ENCODE data around the gene ADK. TPM values are rescaled to one million over a fixed set of nuclear protein-coding genes. Genes with fewer than 3 reads are reported as not detected.

The ADK gene
- total and polyA plus RNA-seq, 2 of the 13 experiments (the other 11 are each of a cell fraction or from before 2014, with no cell fraction given) = 48.6 to 79.1 TPM

DNA sequence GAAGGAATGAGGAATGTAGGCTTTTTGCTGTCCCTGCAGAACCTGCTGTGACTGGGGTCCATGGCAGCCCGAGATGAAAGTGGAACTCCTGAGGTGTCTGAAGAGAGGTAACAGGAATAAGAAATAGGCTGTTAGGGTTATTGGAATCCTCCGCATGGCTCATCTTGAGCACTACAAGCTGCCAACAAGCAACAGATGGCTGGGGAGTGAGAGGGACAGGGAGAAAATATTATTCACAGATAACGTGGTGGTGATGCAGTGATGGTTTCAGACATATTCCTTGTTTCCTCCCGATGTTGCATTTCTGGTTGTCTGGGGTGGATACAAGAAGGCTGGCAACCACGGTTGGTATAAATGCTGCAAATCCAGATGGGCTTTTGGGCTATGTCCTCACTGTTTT, 46.5 kb upstream of the ADK start:
- H3K4me2 ChIP-seq (ENCODE audit: low read depth, low read length) = no peak overlapping the region
- no peak overlapping the region for H3K4me3 ChIP-seq (replicated peaks in 1 of 3; ENCODE audit: insufficient read depth in 1 of 3, low read depth in 2 of 3, low read length in 3 of 3)
- no TSS peak for BruUV-seq (replicated peaks)
- WGBS (ENCODE audit: low lambda C conversion rate) = over 99% methylated on average over 5 of the region's 5 CpGs
- H2AFZ ChIP-seq (ENCODE audit: low read length) = no peak overlapping the region
- no peaks in the 10 kb centered on the region for H3K79me2 ChIP-seq (ENCODE audit: insufficient read depth, low read length)
- no peaks in the 10 kb centered on the region for H3K4me1 ChIP-seq (ENCODE audit: insufficient read depth, low read length)
- H3K27me3 ChIP-seq (ENCODE audit: control insufficient read depth in 1 of 2, insufficient read depth in 2 of 2, low read length in 2 of 2) = no peaks in the 10 kb centered on the region
- H3K9ac ChIP-seq (ENCODE audit: insufficient read depth, low read depth, low read length) = no peak overlapping the region
- DNase-seq (ENCODE audit: low spot score) (no peak), FAIRE-seq (no peak), ATAC-seq (no peak)
- no peaks in the 10 kb centered on the region for H4K20me1 ChIP-seq (ENCODE audit: insufficient read depth, low read length)
- peaks cover 17 to 64% of the 10 kb centered on the region in 2 experiments for H3K36me3 ChIP-seq (replicated peaks in 1 of 2; ENCODE audit: control insufficient read depth in 1 of 2, insufficient read depth in 2 of 2, low read length in 2 of 2)
- intact Hi-C loops (cut with micrococcal nuclease; ENCODE audit: unreplicated experiment) = no loop called here
- ChIA-PET POLR2A (no interaction called here), CTCF (ENCODE audit: low intra/inter-chr PET ratio, low total read pairs) (no interaction called here)
- H3K27ac ChIP-seq (ENCODE audit: extremely low read length, insufficient read depth, low read length) = no peak overlapping the region
- no peak for TF ChIP-seq ZFP91 (CRISPR knock-in tag; IDR thresholded peaks at IDR 0.05; ENCODE audit: borderline replicate concordance)
- TF ChIP-seq ZBTB3 (CRISPR knock-in tag; IDR thresholded peaks at IDR 0.05; ENCODE audit: borderline replicate concordance, low read depth) = no peak
- TF ChIP-seq HNRNPUL1 (IDR thresholded peaks at IDR 0.05; ENCODE audit: low read depth, low read length) = no peak
- no peak for TF ChIP-seq HOXD1 (CRISPR knock-in tag; IDR thresholded peaks at IDR 0.05)
- no peak for TF ChIP-seq ZNF747 (CRISPR knock-in tag; IDR thresholded peaks at IDR 0.05; ENCODE audit: borderline replicate concordance)
- in situ Hi-C loops (cut with HindIII; ENCODE audit: extremely low pct_ligation_motif_present, low pct_unique_long_range_greater_than_20kb) = no loop called here
- no peaks in the 10 kb centered on the region for H3K9me3 ChIP-seq (ENCODE audit: low read length)

- WGBS (ENCODE audit: low lambda C conversion rate) = 85% methylated on average over 8 of the region's 8 CpGs
- TF ChIP-seq HOXA5 (CRISPR knock-in tag; IDR thresholded peaks at IDR 0.05) = no peak
- TF ChIP-seq ZNF589 (CRISPR knock-in tag; conservative IDR thresholded peaks at IDR 0.05) = no peak
- no peak for TF ChIP-seq NONO (IDR thresholded peaks at IDR 0.05)
- no peak for TF ChIP-seq NONO (CRISPR knock-in tag; conservative IDR thresholded peaks at IDR 0.05)
- no peak for TF ChIP-seq ZMYM4 (CRISPR knock-in tag; IDR thresholded peaks at IDR 0.05)
- TF ChIP-seq MYC (CRISPR knock-in tag; IDR thresholded peaks at IDR 0.05; ENCODE audit: borderline replicate concordance) = no peak
- no peak for TF ChIP-seq ZNF766 (CRISPR knock-in tag; IDR thresholded peaks at IDR 0.05; ENCODE audit: borderline replicate concordance)
- TF ChIP-seq ZNF557 (CRISPR knock-in tag; IDR thresholded peaks at IDR 0.05) = no peak
- Histone ChIP-seq H3K79me2 (ENCODE audit: insufficient read depth, low read length) (no peaks in the 10 kb centered on the region), H4K20me1 (ENCODE audit: insufficient read depth, low read length) (no peaks in the 10 kb centered on the region), H3K9ac (ENCODE audit: insufficient read depth, low read depth, low read length) (no peak overlapping the region), H3K36me3 (replicated peaks in 1 of 2; ENCODE audit: control insufficient read depth in 1 of 2, insufficient read depth in 2 of 2, low read length in 2 of 2) (peaks cover 17 to 69% of the 10 kb centered on the region in 2 experiments), H3K9me3 (ENCODE audit: low read length) (no peaks in the 10 kb centered on the region), H3K27ac (ENCODE audit: extremely low read length, insufficient read depth, low read length) (no peak overlapping the region), H3K4me1 (ENCODE audit: insufficient read depth, low read length) (no peaks in the 10 kb centered on the region), H2AFZ (ENCODE audit: low read length) (no peak overlapping the region), H3K4me3 (replicated peaks in 1 of 3; ENCODE audit: insufficient read depth in 1 of 3, low read depth in 2 of 3, low read length in 3 of 3) (no peak overlapping the region), H3K4me2 (ENCODE audit: low read depth, low read length) (no peak overlapping the region), H3K27me3 (ENCODE audit: control insufficient read depth in 1 of 2, insufficient read depth in 2 of 2, low read length in 2 of 2) (no peaks in the 10 kb centered on the region)
- FAIRE-seq = no peak
- in situ Hi-C loops (cut with HindIII; ENCODE audit: extremely low pct_ligation_motif_present, low pct_unique_long_range_greater_than_20kb) = no loop called here
- DNase-seq (ENCODE audit: low spot score) = no peak
- no peak for ATAC-seq
- intact Hi-C loops (cut with micrococcal nuclease; ENCODE audit: unreplicated experiment) = no loop called here
- POLR2A ChIA-PET = no interaction called here
- BruUV-seq (replicated peaks) = no TSS peak
- CTCF ChIA-PET (ENCODE audit: low intra/inter-chr PET ratio, low total read pairs) = no interaction called here
These were observed 46.0 kb upstream of the ADK start for GRCh38 chr10:74104996-74105395.
